Fibroblast of mammary gland (primary cell): Measurements from ENCODE around the gene NGEF.

Experiments used
- DNase-seq: peaks from one replicate; pipeline ENCODE4 v3.0.0-alpha.2; 2010; ENCODE audit warnings: low read depth
- H3K4me3 ChIP-seq: 2 replicates; pipeline ENCODE4 v1.5.1; 2011; ENCODE audit warnings: low read depth, mild to moderate bottlenecking, low read length, moderate library complexity; ENCODE audit not compliant: control insufficient read depth
- CTCF ChIP-seq: conservative IDR thresholded peaks from 2 replicates; pipeline ENCODE4 v1.5.1; 2011; ENCODE audit warnings: low read depth, low read length, inconsistent platforms; ENCODE audit not compliant: control insufficient read depth, insufficient read depth

Gene NGEF

GRCh38 chr2:232882505-232883115 is 130.4 kb downstream of the NGEF start:
- no peak for TF ChIP-seq CTCF
- no peak overlapping the region for H3K4me3 ChIP-seq
- DNase-seq, result no peak

- no peak for DNase-seq
- TF ChIP-seq CTCF, result no peak
- no peak overlapping the region for H3K4me3 ChIP-seq
These were observed 131.0 kb downstream of the NGEF start for GRCh38 chr2:232882085-232882484.

- no peak for DNase-seq
- H3K4me3 ChIP-seq, result no peak overlapping the region
- no peak for TF ChIP-seq CTCF
These were observed 132.2 kb downstream of the NGEF start for GRCh38 chr2:232880764-232881351.

- TF ChIP-seq CTCF, result no peak
- no peak overlapping the region for H3K4me3 ChIP-seq
- no peak for DNase-seq
These were observed 133.2 kb downstream of the NGEF start for GRCh38 chr2:232879618-232880494.

GRCh38 chr2:232878855-232879617 is 134.0 kb downstream of the NGEF start:
- H3K4me3 ChIP-seq, result no peak overlapping the region
- no peak for DNase-seq
- TF ChIP-seq CTCF, result no peak

- H3K4me3 ChIP-seq, result no peak overlapping the region
- TF ChIP-seq CTCF, result no peak
- no peak for DNase-seq
These were observed 135.0 kb downstream of the NGEF start for GRCh38 chr2:232877940-232878511.
